GM21576 (cell line): Measurements from ENCODE around the gene HTT-AS.
A peak's percentile ranks its signal among the peaks of the same experiment; 100 is the strongest.

Experiments
- ATAC-seq: cut with Tn5 transposase; IDR thresholded peaks from one replicate; pipeline ENCODE4 v1.9.1; 2021; ENCODE audit warnings: mild to moderate bottlenecking, moderate library complexity; ENCODE audit not compliant: unreplicated experiment

Gene HTT-AS

DNA sequence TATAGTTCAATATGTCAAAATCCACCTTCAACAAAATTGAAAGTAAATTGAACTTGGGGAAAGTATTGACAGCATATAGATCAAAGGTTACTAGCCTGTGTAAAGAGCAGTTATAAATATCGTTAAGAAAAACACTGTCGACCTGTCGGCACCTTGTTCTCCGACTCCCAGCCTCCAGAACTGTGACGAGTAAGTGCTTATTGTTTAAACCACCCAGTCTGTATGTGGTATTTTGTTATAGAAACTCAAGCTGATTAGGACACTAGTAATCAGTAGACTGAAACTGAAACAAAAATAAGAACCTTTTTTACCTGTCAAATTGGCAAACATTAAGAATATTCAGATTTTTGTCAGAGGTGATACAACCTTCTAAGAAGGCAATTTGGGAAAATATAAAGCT, 17.1 kb upstream of the HTT-AS start:
- no peak for ATAC-seq

DNA sequence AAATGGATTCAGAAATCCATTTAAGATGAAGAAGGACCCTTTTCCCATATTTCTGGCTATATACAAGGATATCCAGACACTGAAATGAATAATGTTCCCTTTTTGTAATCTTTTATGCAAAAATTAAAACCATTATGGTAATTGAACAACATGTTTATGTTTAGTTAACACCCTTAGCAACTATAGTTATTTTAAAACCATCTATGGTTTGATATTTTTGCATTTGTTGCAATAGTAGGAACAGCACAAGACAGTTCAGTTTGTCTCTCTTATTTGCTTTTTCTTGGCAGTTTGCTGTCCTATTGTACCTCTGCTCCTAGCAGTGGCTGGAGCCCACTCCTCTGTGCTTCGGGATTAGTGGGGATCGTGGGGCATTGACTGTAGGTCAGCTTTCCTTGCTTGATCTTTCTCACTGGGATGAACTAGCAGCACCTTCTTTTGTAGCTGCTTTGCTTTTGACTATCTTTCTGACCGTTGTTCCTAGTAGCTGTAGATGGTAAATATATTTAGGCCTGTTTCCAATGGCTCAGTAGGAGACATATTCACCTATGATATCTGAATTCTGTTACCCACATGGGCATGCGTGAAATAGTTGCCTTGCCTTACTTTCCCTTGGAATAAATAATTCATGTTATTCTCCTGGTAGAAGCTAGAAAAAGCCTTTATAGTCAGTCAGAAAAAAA, 12.9 kb upstream of the HTT-AS start:
- ATAC-seq, result no peak

DNA sequence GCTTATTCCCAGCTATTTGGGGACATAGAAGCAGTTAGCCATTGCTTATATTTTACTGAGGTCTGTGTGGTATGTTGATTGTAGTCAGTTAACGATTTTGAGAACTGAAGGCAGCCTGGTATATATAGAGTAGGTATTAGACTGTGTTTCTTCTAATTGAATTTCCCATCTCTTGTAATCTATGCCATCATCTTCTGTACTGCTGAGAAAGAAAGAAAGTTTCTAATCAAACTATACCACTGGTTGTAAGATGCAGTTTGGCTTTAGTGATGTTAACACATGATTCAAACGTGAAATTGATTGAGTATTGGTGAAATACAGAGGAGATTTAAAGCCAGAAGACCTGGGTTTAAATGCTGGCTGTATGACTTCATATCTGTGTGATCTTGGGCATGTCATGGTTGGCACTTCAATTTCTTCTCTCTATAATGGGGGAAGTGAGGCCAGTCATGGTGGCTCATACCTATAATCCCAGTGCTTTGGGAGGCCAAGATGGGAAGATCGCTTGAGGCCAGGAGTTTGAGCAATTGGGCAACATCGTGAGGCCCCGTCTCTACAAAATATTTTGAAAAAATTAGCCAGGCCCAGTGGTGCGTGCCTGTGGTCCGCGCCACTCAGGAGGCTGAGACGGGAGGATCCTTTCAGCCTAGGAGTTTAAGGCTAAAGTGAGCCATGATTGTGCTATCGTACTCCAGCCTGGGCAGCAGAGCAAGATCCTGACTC, 11.8 kb upstream of the HTT-AS start:
- no peak for ATAC-seq

DNA sequence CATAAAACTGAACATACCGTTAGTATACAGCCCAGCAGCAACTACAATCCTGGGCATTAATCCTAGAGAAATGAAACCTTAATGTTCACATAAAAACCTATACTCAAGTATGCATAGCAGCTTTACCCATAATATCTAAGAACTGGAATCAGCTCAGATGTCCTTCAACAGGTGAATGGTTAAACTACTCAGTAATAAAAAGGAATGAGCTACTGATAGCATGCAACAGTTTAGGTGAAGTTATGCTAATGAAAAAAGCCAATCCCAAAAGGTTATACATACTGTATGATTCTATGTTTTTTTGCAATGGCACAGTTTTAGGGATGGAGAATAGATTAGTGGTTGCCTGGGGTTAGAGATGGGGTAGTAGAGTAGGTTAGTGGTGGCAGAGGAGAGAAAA, 9.4 kb upstream of the HTT-AS start:
- ATAC-seq, result no peak

DNA sequence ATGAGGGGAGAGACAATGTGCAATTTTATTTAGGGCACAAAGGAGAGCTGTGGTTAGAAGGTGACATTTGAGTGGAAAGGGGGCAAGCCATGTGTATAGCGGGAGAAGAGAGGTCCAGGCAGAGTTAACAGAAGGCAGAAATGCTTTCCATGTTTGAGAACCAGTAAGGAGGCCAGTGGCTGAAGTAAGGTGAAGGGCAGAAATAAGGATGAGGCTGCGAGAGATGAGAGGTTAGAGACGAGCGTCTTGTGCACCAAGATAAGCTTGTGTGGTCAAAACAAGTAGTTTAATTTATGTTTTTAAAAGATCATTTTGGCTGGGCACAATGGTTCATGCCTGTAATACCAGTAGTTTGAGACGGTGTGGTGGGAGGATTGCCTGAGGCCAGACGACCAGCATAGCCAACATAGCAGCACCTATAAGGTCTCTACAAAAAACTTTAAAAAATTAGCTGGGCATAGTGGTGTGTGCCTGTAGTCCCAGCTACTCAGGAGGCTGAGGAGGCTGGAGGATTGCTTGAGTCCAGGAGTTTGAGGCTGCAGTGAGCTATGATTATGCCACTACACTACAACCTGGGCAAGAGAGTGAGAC, 8.7 kb upstream of the HTT-AS start:
- no peak for ATAC-seq

DNA sequence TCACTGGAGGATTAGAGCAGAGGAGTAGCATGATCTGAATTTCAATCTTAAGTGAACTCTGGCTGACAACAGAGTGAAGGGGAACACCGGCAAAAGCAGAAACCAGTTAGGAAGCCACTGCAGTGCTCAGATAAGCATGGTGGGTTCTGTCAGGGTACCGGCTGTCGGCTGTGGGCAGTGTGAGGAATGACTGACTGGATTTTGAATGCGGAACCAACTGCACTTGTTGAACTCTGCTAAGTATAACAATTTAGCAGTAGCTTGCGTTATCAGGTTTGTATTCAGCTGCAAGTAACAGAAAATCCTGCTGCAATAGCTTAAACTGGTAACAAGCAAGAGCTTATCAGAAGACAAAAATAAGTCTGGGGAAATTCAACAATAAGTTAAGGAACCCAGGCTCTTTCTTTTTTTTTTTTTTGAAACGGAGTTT, 5.4 kb upstream of the HTT-AS start:
- no peak for ATAC-seq

DNA sequence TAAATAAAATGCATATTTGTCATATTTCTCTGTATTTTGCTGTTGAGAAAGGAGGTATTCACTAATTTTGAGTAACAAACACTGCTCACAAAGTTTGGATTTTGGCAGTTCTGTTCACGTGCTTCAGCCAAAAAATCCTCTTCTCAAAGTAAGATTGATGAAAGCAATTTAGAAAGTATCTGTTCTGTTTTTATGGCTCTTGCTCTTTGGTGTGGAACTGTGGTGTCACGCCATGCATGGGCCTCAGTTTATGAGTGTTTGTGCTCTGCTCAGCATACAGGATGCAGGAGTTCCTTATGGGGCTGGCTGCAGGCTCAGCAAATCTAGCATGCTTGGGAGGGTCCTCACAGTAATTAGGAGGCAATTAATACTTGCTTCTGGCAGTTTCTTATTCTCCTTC, 3.5 kb upstream of the HTT-AS start:
- ATAC-seq, result no peak

DNA sequence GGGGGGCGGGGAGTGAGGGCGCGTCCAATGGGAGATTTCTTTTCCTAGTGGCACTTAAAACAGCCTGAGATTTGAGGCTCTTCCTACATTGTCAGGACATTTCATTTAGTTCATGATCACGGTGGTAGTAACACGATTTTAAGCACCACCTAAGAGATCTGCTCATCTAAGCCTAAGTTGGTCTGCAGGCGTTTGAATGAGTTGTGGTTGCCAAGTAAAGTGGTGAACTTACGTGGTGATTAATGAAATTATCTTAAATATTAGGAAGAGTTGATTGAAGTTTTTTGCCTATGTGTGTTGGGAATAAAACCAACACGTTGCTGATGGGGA, 1.3 kb upstream of the HTT-AS start:
- no peak for ATAC-seq

DNA sequence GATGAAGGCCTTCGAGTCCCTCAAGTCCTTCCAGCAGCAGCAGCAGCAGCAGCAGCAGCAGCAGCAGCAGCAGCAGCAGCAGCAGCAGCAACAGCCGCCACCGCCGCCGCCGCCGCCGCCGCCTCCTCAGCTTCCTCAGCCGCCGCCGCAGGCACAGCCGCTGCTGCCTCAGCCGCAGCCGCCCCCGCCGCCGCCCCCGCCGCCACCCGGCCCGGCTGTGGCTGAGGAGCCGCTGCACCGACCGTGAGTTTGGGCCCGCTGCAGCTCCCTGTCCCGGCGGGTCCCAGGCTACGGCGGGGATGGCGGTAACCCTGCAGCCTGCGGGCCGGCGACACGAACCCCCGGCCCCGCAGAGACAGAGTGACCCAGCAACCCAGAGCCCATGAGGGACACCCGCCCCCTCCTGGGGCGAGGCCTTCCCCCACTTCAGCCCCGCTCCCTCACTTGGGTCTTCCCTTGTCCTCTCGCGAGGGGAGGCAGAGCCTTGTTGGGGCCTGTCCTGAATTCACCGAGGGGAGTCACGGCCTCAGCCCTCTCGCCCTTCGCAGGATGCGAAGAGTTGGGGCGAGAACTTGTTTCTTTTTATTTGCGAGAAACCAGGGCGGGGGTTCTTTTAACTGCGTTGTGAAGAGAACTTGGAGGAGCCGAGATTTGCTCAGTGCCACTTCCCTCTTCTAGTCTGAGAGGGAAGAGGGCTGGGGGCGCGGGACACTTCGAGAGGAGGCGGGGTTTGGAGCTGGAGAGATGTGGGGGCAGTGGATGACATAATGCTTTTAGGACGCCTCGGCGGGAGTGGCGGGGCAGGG, 711 bp upstream of the HTT-AS start:
- no peak for ATAC-seq

DNA sequence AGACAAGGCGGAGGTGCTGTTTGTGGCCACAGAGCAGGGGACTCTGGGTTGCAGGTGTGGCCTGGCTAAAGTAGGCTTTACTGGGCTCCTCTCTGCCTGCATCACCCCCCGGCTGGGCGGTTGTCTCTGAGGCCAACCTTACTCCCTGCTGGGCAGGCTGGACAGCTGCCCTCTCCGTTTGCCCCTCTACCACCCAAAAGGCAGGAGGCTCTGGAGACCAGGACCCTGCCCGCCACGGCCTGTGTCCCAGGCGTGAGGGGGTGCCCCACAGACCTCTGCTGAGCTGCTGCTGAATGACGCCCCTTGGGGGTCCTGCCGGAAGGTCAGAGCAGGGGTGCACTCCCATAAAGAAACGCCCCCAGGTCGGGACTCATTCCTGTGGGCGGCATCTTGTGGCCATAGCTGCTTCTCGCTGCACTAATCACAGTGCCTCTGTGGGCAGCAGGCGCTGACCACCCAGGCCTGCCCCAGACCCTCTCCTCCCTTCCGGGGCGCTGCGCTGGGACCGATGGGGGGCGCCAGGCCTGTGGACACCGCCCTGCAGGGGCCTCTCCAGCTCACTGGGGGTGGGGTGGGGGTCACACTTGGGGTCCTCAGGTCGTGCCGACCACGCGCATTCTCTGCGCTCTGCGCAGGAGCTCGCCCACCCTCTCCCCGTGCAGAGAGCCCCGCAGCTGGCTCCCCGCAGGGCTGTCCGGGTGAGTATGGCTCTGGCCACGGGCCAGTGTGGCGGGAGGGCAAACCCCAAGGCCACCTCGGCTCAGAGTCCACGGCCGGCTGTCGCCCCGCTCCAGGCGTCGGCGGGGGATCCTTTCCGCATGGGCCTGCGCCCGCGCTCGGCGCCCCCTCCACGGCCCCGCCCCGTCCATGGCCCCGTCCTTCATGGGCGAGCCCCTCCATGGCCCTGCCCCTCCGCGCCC, 920 bp downstream of the HTT-AS start:
- peak; percentile 23 for ATAC-seq

DNA sequence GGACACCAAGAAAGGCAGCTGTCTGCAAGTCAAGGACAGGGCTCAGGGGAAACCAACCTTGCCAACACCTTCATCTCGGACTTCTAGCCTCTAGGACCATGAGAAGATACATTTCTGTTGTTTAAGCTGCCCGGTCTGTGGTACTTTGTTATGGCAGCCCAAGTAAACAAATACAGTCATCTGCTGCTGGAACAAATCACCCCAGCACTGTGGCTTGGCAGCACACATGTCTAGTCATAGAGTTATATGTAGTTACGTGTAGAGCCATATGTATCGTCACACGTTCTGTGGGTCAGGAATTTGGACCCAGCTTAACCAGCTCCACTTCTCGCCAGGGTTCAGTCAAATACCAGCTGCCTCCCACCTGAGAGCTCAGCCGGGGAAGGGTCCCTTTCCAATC, 2.5 kb downstream of the HTT-AS start:
- ATAC-seq, result no peak

DNA sequence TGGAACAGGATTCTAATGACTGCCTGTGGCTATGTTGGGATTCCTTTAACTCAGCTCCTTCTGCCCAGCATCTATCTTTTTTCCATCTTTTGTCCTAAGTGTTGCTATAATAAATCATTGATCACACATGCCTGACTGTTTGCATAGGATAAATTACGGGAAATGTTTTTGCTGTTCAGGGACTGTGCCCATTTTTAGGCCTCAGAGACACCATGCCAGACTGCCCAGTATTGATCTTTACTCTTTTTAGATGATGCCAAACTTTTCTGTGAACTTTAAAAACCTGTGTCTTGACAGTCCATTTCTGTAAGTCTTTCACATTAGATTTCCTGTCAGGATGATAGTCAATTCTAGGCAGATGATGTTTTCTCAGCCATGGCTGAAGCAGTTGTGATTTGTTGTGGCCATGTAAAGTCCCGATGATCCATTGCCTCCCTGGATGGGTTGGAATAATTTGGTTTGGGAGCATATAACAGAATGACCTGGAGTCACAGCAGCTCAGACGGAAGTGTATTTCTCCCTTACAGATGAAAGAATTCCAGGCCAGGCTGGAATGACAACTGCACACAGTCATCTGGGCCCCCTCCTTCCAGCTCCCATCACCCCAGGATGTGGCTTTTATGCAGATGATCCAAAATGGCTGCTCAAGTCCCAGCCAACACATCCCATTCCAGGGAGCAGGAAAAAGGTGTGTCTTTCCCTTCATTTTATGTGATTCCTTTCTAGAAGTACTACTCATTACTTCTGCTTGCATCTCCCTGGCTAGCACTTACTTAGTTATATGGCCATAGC, 3.4 kb downstream of the HTT-AS start:
- ATAC-seq, result no peak

DNA sequence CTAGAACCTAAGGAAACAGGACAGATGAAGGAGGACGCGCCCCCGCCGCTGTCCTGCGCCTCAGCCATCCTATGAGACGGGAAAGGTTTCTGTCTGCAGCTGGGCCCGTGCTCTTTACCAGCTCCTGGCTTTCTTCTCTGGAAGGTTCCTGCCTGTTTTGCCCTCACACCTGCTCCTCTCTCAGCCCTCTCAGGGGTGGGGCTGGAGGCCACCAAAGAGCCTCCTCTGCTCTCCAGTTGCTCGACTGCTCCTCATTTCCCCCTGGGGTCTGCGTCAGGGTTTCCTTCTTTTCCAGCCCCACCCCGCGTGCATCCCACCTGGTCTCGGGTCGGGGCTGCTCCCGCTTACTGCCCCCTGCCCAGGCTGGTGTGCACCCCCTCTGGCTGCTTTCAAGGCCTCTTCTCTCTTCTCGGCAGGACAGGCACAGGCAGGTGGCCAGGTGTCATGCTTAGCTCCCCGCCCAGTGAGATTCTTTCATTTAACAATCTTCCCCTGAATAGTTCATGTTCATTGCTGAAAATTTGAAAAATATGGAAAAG, 4.6 kb downstream of the HTT-AS start:
- no peak for ATAC-seq

DNA sequence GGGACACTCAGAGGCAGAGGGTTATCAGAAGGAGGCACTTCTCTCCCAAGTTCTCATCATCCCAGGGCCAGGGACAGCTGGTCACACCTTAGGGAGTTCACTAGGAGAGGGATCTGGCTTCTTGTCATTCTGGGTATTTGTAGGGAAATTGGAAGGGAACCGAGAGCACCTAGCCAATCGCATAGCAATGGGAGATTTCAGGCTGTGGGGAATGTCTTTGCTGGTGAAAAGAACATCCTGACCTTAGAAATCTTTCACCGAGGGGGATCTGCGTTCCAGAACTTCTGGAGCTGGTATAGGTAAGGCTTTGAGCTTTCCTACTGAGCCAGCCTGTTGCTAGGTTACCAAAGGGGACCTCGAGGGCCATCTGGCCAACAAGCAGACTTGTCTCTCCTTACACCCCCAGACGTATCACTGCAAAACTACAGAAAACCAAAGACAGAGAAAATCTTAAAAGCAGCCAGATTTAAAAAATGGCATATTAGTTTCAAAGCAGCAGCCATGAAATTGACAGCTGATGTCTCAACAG, 6.8 kb downstream of the HTT-AS start:
- no peak for ATAC-seq

DNA sequence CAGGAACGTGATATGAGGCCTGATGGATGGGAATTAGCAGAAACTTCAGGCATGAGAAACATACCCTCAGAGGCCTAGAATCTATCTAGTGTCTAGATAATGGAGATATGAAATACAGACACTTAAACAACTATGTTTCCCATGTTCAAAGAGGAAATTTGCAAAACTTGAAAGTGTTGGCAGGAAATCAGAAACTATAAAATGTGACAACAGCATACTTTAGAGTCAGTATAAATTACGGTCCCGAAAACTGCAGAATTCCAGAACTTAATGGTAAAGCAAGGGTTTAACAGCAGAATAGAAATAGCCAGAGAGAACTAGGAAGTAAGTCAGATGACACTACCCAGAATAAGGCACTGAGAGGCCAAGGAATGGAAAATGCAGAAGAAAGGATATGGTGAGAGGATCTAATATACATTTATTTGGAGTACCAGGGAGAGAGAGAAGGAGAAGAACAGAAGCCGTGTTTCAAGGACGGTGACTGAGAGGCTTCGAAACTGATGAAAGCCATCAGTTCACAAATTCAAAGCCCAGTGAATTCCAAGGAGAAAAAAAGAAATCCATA, 7.4 kb downstream of the HTT-AS start:
- ATAC-seq, result no peak

DNA sequence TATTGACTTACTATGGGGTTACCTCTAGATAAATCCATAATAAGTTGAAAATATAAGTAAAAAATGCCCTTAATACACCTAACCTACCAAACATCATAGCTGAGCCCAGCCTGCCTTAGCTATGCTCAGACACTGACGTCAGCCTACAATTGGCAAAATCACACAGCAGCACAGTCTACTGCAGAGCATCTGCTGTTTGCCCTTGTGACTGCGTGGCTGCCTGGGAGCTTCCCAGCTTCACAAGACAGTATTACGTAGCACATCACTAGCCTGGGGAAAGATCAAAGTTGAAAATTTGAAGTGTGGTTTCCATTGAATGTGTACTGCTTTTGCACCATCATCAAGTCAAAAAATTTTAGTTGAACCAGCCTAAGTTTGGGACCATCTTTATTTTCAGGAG, 8.8 kb downstream of the HTT-AS start:
- no peak for ATAC-seq

DNA sequence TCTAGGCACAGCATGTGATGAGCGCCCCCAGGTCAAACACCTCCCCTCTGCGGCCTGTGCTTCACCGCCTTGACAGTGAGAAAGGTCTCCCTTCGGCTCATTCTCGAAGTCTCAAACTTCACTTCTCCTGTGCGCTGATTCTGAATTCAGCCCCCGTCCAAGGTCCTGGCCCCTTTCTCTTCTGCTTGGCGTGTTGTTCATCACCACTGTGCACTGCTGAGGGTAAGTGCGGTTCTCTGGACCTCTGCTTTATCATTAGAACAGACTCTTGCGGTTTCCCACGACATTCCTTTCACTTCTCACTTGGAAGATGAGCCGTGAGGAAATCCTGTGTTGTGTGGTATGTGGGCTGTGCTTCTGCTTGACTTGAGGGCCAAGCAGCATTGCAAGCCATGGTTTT, 11.9 kb downstream of the HTT-AS start:
- no peak for ATAC-seq

DNA sequence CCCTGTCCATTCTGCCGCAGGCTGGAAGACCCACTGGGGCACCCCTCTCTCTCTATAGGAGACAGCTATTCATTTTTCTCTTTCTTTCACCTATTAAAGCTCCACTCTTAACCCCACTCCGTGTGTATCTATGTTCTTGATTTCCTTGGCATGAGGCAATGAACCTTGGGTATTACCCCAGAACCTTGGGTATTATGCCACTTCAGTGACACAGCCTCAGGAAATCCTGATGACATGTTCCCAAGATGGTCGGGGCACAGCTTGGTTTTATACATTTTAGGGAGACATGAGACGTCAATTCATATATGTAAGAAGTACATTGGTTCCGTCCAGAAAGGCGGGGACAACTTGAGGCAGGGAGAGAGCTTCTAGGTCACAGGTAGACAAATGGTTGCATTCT, 13.4 kb downstream of the HTT-AS start:
- ATAC-seq, result no peak

DNA sequence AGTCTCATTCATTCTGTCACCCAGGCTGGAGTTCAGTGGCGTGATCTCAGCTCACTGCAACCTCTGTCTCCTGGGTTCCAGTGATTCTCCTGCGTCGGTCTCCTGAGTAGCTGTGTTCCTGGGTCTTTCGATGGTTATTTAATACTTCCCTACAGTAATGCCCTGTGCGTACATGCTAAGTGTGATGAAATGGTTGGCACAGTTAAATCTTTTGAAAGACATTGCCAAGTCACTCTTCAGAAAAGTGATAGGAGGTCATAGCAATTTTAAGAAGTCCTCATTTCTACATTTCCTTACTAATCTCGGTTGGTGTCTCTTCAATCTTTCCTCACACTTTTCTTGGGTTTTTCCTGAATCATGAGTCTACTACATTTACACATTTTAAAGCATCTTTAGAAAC, 14.4 kb downstream of the HTT-AS start:
- ATAC-seq, result no peak
